Peyer's patch (tissue), 4 donors: ENCODE data around the gene BICD1. TPM values are rescaled to one million over a fixed set of nuclear protein-coding genes. Genes with fewer than 3 reads are reported as not detected.

ENCODE experiments used
- DNase-seq, 3 donors: peaks; one replicate each; pipeline ENCODE4 v3.0.0-alpha.2; 2017 to 2019
- H3K27ac ChIP-seq, 4 donors: fragments of 200-600 bp; sonication (generic); one replicate each; pipeline ENCODE4 v1.5.1; 2016 to 2019
- H3K27me3 ChIP-seq, 2 donors: fragments of 200-600 bp; sonication (generic); one replicate each; pipeline ENCODE4 v1.5.1; 2019
- H3K36me3 ChIP-seq, 3 donors: fragments of 200-600 bp; sonication (generic); one replicate each; pipeline ENCODE4 v1.5.1; 2016 to 2019
- H3K4me1 ChIP-seq, 4 donors: fragments of 200-600 bp; sonication (generic); one replicate each; pipeline ENCODE4 v1.5.1; 2016 to 2019
- H3K4me3 ChIP-seq, 4 donors: fragments of 200-600 bp; sonication (generic); 1 replicate in 3 of 4; 2 replicates in 1 of 4; pipeline ENCODE4 v1.5.1; 2016 to 2019; ENCODE audit warnings: mild to moderate bottlenecking in 1 of 4
- H3K9me3 ChIP-seq, 4 donors: fragments of 200-600 bp; sonication (generic); one replicate each; pipeline ENCODE4 v1.5.1; 2016 to 2019; ENCODE audit warnings: mild to moderate bottlenecking in 1 of 4
- POLR2A ChIP-seq, 2 donors: fragments of 450-650 bp; IDR thresholded peaks; one replicate each; pipeline ENCODE4 v1.5.1; 2017; ENCODE audit warnings: antibody characterized with exemption in 2 of 2, mild to moderate bottlenecking in 2 of 2, moderate library complexity in 2 of 2
- total RNA-seq, 4 donors: library from RNA; depleted of rRNA; stranded (reverse); fragments of >200 nt; gene quantifications; one replicate each; pipeline ENCODE4 v1.1.0, GENCODE V29; 2016
- TF ChIP-seq, protein P1 (sequence below), 6 experiments: fragments of 450-650 bp in 4 of 6; fragments of 200-600 bp in 2 of 6; sonication (generic) in 1 of 6; IDR thresholded peaks; one replicate each; pipeline ENCODE4 v1.5.1; 2017 to 2019; ENCODE audit warnings: antibody characterized with exemption in 6 of 6, mild to moderate bottlenecking in 3 of 6, moderate library complexity in 1 of 6

The BICD1 gene
- total RNA-seq, 4 donors from 2014 or later, result 3.5 to 39.6 (median 10.5) TPM

DNA sequence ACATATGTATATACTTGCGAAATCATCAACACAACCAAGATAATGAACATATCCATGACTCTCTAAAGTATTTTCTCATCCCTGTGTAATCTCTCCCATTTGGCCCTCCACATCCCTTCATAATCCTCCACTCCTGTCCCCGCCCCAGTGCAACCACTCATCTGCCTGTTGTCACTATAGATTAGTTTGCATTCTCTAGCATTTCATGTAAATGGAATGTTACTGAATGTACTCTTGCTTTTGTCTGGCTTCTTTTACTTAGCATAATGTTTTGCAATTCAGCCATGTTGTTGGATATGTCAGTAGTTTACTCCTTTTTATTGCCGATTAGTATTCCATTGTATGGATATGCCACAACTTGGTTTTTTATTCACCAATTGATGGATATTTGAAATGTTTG lies 99.1 kb downstream of the BICD1 start:
- Histone ChIP-seq H3K27ac (no peak overlapping the region), H3K27me3 (no peaks in the 10 kb centered on the region), H3K4me1 (no peaks in the 10 kb centered on the region), H3K9me3 (no peaks in the 10 kb centered on the region), H3K4me3 (no peak overlapping the region), H3K36me3 (no peaks in the 10 kb centered on the region)
- no peak for DNase-seq
- no peak for TF ChIP-seq POLR2A (IDR thresholded peaks at IDR 0.05)
- TF ChIP-seq, protein P1, sequence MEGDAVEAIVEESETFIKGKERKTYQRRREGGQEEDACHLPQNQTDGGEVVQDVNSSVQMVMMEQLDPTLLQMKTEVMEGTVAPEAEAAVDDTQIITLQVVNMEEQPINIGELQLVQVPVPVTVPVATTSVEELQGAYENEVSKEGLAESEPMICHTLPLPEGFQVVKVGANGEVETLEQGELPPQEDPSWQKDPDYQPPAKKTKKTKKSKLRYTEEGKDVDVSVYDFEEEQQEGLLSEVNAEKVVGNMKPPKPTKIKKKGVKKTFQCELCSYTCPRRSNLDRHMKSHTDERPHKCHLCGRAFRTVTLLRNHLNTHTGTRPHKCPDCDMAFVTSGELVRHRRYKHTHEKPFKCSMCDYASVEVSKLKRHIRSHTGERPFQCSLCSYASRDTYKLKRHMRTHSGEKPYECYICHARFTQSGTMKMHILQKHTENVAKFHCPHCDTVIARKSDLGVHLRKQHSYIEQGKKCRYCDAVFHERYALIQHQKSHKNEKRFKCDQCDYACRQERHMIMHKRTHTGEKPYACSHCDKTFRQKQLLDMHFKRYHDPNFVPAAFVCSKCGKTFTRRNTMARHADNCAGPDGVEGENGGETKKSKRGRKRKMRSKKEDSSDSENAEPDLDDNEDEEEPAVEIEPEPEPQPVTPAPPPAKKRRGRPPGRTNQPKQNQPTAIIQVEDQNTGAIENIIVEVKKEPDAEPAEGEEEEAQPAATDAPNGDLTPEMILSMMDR (IDR thresholded peaks at IDR 0.05), result no peak

DNA sequence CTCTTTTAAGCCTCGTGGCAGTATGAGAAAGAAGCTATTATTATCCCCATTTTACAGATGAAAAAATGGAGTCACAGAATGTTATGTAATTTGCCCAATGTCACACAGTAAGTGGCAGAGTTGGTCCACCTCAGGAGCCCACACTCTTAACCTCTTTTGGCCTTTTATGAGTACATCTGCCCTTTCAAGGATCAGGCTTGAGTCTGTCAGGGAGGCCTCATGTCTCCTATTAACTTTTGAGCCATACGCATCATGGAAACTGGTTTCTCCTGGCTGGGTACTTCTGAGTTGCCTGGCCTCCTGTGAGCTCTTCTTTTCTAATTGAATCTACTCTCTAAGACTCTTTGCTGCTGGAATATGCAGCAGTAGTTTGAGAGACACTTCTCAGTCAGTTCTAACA lies 101.7 kb downstream of the BICD1 start:
- Histone ChIP-seq H3K27me3 (no peaks in the 10 kb centered on the region), H3K4me3 (no peak overlapping the region), H3K36me3 (no peaks in the 10 kb centered on the region), H3K9me3 (no peaks in the 10 kb centered on the region), H3K27ac (no peak overlapping the region), H3K4me1 (no peaks in the 10 kb centered on the region)
- TF ChIP-seq, protein P1 (IDR thresholded peaks at IDR 0.05), result no peak
- no peak for TF ChIP-seq POLR2A (IDR thresholded peaks at IDR 0.05)
- DNase-seq, result no peak

GRCh38 chr12:32211066-32211899 lies 104.6 kb downstream of the BICD1 start:
- no peaks in the 10 kb centered on the region for H3K9me3 ChIP-seq
- no peaks in the 10 kb centered on the region for H3K4me1 ChIP-seq
- no peak overlapping the region for H3K4me3 ChIP-seq
- DNase-seq, result no peak
- TF ChIP-seq POLR2A (IDR thresholded peaks at IDR 0.05), result no peak
- TF ChIP-seq, protein P1 (IDR thresholded peaks at IDR 0.05), result no peak
- H3K27me3 ChIP-seq, result no peaks in the 10 kb centered on the region
- H3K36me3 ChIP-seq, result no peaks in the 10 kb centered on the region
- H3K27ac ChIP-seq, result no peak overlapping the region

DNA sequence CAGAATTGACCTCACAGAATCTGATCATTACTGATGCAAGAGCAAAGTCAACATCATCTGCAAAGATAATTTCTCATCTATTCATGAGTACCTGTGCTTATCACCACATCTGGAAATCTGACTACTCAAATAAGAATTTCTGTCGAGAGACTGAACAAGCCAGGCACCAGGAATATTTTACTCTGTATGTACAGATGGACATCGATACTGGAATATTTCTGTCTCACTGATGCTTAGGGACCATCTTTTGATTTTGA lies 105.2 kb downstream of the BICD1 start:
- Histone ChIP-seq H3K36me3 (no peaks in the 10 kb centered on the region), H3K27ac (no peak overlapping the region), H3K4me3 (no peak overlapping the region), H3K27me3 (no peaks in the 10 kb centered on the region), H3K9me3 (no peaks in the 10 kb centered on the region), H3K4me1 (no peaks in the 10 kb centered on the region)
- TF ChIP-seq, protein P1 (IDR thresholded peaks at IDR 0.05), result no peak
- no peak for TF ChIP-seq POLR2A (IDR thresholded peaks at IDR 0.05)
- DNase-seq, result no peak

GRCh38 chr12:32214723-32215122 lies 108.1 kb downstream of the BICD1 start:
- Histone ChIP-seq H3K4me1 (no peaks in the 10 kb centered on the region), H3K27me3 (no peaks in the 10 kb centered on the region), H3K4me3 (no peak overlapping the region)

More at GRCh38 chr12:32214723-32215122, 108.1 kb downstream of the BICD1 start:
- Histone ChIP-seq H3K27ac (no peak overlapping the region), H3K9me3 (no peaks in the 10 kb centered on the region), H3K36me3 (no peaks in the 10 kb centered on the region)
- TF ChIP-seq POLR2A (IDR thresholded peaks at IDR 0.05), result no peak
- TF ChIP-seq, protein P1 (IDR thresholded peaks at IDR 0.05), result no peak
- DNase-seq, result no peak
